ENCODE data around the gene CALY.

- TF ChIP-seq BHLHE40 (IDR thresholded peaks at IDR 0.05; ENCODE audit: borderline replicate concordance): no peak
- TF ChIP-seq FOXM1 (IDR thresholded peaks at IDR 0.05; ENCODE audit: borderline replicate concordance): no peak
- TF ChIP-seq ELF4 (IDR thresholded peaks at IDR 0.05): no peak
- no peak for TF ChIP-seq ARNT (IDR thresholded peaks at IDR 0.05)
- TF ChIP-seq ZNF384 (IDR thresholded peaks at IDR 0.05): no peak
- no peak for TF ChIP-seq NFRKB (IDR thresholded peaks at IDR 0.05)
- no peak for TF ChIP-seq SP1 (IDR thresholded peaks at IDR 0.05)
- no peak for TF ChIP-seq FOXA1 (IDR thresholded peaks at IDR 0.05)
- no peak for TF ChIP-seq FOXK2 (IDR thresholded peaks at IDR 0.05)
- TF ChIP-seq CTBP1 (IDR thresholded peaks at IDR 0.05; ENCODE audit: borderline replicate concordance): no peak
- TF ChIP-seq TARDBP (IDR thresholded peaks at IDR 0.05): no peak
- no peak for TF ChIP-seq SUZ12 (IDR thresholded peaks at IDR 0.05)
- no peak for TF ChIP-seq HDGF (IDR thresholded peaks at IDR 0.05; ENCODE audit: borderline replicate concordance)
These were observed 11.8 kb downstream of the CALY start for GRCh38 chr10:133324857-133325260.
